B cell (primary cell): ENCODE data around the gene FER.

Source experiments
- CTCF ChIP-seq: fragments of 200-600 bp; IDR thresholded peaks from one replicate; pipeline ENCODE4 v1.8.0; 2022; ENCODE audit warnings: antibody characterized with exemption, mild to moderate bottlenecking
- EZH2 ChIP-seq: IDR thresholded peaks from 2 replicates; pipeline ENCODE4 v1.6.1; 2012; ENCODE audit warnings: borderline replicate concordance, low read depth, mild to moderate bottlenecking, moderate library complexity, low read length; ENCODE audit not compliant: insufficient read depth, poor library complexity, severe bottlenecking

GRCh38 chr5:108727651-108728565 lies 19.8 kb upstream of the FER start:
- TF ChIP-seq CTCF: no peak
- no peak for TF ChIP-seq EZH2
